Gastrocnemius medialis (tissue), 4 donors: ENCODE measurements around the gene ROM1. TPM values are rescaled to one million over a fixed set of nuclear protein-coding genes. Genes with fewer than 3 reads are reported as not detected.

Experiments
- ATAC-seq, 2 donors: fragments of 150-250 bp; one replicate each; pipeline ENCODE4 v1.9.1; 2016
- DNase-seq, 2 donors: peaks; one replicate each; pipeline ENCODE4 v3.0.0-alpha.2; 2019
- H3K27ac ChIP-seq, 4 donors: fragments of 200-600 bp; sonication (generic); 1 replicate in 1 of 4; 2 replicates in 3 of 4; pipeline ENCODE4 v1.5.1; 2016 to 2018; ENCODE audit warnings: mild to moderate bottlenecking in 2 of 4, moderate library complexity in 1 of 4
- H3K27me3 ChIP-seq, 3 donors: fragments of 200-600 bp; sonication (generic) in 2 of 3; 1 replicate in 1 of 3; 2 replicates in 2 of 3; pipeline versions ENCODE4 v1.5.1 to v1.6.0; 2016 to 2019; ENCODE audit warnings: mild to moderate bottlenecking in 1 of 3, moderate library complexity in 1 of 3
- H3K36me3 ChIP-seq, 2 donors: fragments of 200-600 bp; sonication (generic) in 1 of 2; one replicate each; pipeline ENCODE4 v1.5.1; 2017 to 2018
- H3K4me1 ChIP-seq, 2 donors: fragments of 200-600 bp; sonication (generic) in 1 of 2; one replicate each; pipeline ENCODE4 v1.5.1; 2016 to 2017; ENCODE audit warnings: mild to moderate bottlenecking in 2 of 2
- H3K4me3 ChIP-seq, 4 donors: fragments of 200-600 bp; sonication (generic) in 3 of 4; 1 replicate in 1 of 4; 2 replicates in 3 of 4; pipeline ENCODE4 v1.5.1; 2016 to 2019; ENCODE audit warnings: mild to moderate bottlenecking in 2 of 4
- H3K9me3 ChIP-seq, 3 donors: fragments of 200-600 bp; sonication (generic) in 2 of 3; 1 replicate in 1 of 3; 2 replicates in 2 of 3; pipeline ENCODE4 v1.5.1; 2016 to 2019
- POLR2A ChIP-seq, 2 donors: fragments of 450-650 bp; IDR thresholded peaks; one replicate each; pipeline ENCODE4 v1.6.1; 2017; ENCODE audit warnings: antibody characterized with exemption in 2 of 2, mild to moderate bottlenecking in 2 of 2, moderate library complexity in 2 of 2
- in situ Hi-C, 4 donors: fragments of 200-750 bp; cut with MboI; loops; one replicate each; pipeline versions ENCODE4 v1.15.0 to v1.8.0; 2017; ENCODE audit warnings: low sequenced_read_pairs in 4 of 4
- intact Hi-C: fragments of 100-400 bp; cut with DNase I; formaldehyde crosslinking; loops from one replicate; pipeline ENCODE4 v1.15.1; 2023; ENCODE audit warnings: low total_unique reads
- total RNA-seq, 4 donors: library from RNA; depleted of rRNA; stranded (reverse); fragments of >200 nt; gene quantifications; one replicate each; pipeline versions ENCODE4 v1.1.0 to v1.2.3, GENCODE V29; 2016
- TF ChIP-seq, protein P1 (sequence below), 5 experiments: fragments of 450-650 bp in 3 of 5; fragments of 200-600 bp in 2 of 5; sonication (generic) in 2 of 5; IDR thresholded peaks in 4 of 5; conservative IDR thresholded peaks in 1 of 5; 1 replicate in 4 of 5; 2 replicates in 1 of 5; pipeline ENCODE4 v1.5.1; 2016 to 2019; ENCODE audit warnings: antibody characterized with exemption in 5 of 5, mild to moderate bottlenecking in 3 of 5, moderate library complexity in 3 of 5

Gene ROM1
- total RNA-seq, 4 donors from 2014 or later: 1.6 to 3.7 (median 2.7) TPM

DNA sequence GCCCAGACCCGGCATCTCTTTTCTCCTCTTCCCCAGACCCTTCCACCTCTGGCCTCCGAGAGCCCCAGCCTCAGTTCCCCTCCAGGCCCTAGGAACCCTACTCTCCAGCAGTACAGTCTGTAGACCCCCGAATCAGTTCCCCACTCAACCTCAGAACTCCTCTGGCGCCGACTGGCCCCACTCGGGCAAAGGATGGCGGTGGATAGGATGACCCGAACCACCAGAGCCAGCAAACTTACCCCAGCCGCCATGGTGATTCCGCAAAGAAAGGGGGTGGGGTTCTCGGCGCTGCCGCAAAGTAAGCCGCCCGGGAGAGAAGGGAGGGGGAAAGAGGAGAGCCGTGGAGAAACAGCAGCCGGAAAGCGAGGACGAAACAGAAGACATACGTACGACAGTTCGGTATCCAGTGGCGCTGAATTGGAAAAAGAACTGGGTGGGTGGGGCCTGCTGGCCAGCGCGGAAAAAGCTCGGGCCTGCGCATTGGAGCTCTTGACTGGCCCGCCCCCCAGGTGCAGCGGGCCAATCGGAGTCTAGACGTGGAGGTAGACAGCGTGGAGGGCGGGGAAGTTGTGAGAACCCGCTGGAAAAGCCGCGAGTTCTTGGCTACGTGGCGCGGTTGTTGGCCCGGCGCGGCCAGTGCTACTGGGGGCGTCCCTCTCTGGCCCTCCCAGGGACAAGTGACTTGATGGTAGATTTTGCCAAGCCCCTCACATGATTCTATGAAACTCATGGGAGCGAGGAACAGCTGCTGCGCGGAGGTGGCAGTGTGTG, 39.3 kb upstream of the ROM1 start, which contains the start of gene EEF1G:
TSS of gene EEF1G (minus strand) at position 300 of the 771 bp plus-strand sequence. CDS start at position 251, 49 bp downstream.
- peak; percentile 99 to 100 for DNase-seq
- no peaks in the 10 kb centered on the region for H3K9me3 ChIP-seq
- ATAC-seq: peak; percentile 87 to 88
- H3K4me3 ChIP-seq: peak within 1 kb of the TSS; percentile 84 to 97 (median 90)
- no peaks in the 10 kb centered on the region for H3K27me3 ChIP-seq
- H3K4me1 ChIP-seq: peaks cover 50 to 59% of the 10 kb centered on the region in 2 donors
- TF ChIP-seq, protein P1, sequence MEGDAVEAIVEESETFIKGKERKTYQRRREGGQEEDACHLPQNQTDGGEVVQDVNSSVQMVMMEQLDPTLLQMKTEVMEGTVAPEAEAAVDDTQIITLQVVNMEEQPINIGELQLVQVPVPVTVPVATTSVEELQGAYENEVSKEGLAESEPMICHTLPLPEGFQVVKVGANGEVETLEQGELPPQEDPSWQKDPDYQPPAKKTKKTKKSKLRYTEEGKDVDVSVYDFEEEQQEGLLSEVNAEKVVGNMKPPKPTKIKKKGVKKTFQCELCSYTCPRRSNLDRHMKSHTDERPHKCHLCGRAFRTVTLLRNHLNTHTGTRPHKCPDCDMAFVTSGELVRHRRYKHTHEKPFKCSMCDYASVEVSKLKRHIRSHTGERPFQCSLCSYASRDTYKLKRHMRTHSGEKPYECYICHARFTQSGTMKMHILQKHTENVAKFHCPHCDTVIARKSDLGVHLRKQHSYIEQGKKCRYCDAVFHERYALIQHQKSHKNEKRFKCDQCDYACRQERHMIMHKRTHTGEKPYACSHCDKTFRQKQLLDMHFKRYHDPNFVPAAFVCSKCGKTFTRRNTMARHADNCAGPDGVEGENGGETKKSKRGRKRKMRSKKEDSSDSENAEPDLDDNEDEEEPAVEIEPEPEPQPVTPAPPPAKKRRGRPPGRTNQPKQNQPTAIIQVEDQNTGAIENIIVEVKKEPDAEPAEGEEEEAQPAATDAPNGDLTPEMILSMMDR (IDR thresholded peaks at IDR 0.05 in 4 of 5, conservative IDR thresholded peaks at IDR 0.05 in 1 of 5): peak in 1 of 5 experiments; percentile 8
- peak; percentile 72 to 88 for TF ChIP-seq POLR2A (IDR thresholded peaks at IDR 0.05)
- peak within 1 kb of the TSS; percentile 88 to 94 (median 93) for H3K27ac ChIP-seq
- intact Hi-C loops (loop anchor here (1.0 kb wide), 1 partner anchor 18 kb away; the partner anchor contains the start of gene TUT1), in situ Hi-C loops (no loop called here)
- peaks cover 0 to 56% of the 10 kb centered on the region in 2 donors for H3K36me3 ChIP-seq

DNA sequence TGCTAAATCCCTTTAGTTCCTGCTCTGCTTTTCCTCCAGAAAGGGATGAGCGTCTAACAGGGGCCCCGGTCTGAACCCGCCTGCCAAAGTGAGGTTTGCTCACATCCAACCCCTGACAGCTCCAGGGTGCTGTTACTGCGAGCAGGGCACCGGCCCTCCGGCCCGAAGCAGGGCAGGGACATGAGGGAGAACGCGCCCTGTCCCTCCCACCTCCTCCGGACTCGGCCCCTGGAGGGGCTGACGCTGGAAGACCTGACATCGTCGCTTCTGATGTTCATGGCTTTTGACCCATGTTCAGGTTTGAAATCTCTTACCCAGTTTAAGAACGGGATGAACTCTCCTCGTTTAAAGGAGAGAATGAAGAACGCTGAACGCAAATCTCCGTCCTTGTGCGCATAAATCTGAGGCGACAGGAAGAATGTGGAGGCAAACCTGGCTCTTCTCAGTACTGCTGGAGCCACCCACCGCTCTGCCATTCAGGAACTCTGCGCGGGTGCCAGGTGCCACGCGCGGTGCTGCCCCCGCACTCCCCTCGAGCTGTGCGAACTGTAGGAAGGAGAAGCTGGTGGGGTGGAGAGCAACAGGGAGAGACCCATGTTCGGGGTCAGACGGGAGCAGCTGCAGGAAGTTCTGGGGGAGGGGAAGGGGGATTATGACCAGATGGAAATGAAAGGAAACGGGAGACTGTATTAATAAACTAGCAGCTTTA, 38.5 kb upstream of the ROM1 start:
- no peak for DNase-seq
- in situ Hi-C loops: no loop called here
- H3K9me3 ChIP-seq: no peaks in the 10 kb centered on the region
- H3K36me3 ChIP-seq: peaks cover 0 to 50% of the 10 kb centered on the region in 2 donors
- H3K27ac ChIP-seq: peak overlapping the region; percentile 88 to 93 (median 90)
- peaks cover 44 to 57% of the 10 kb centered on the region in 2 donors for H3K4me1 ChIP-seq
- peak in 1 of 2 donors; percentile 24 for ATAC-seq
- TF ChIP-seq POLR2A (IDR thresholded peaks at IDR 0.05): no peak
- TF ChIP-seq, protein P1 (IDR thresholded peaks at IDR 0.05 in 4 of 5, conservative IDR thresholded peaks at IDR 0.05 in 1 of 5): no peak
- intact Hi-C loops: loop anchor here (1.0 kb wide), 1 partner anchor 17 kb away; the partner anchor contains the start of gene TUT1
- H3K4me3 ChIP-seq: peak overlapping the region; percentile 57 to 87 (median 65)
- H3K27me3 ChIP-seq: no peaks in the 10 kb centered on the region

DNA sequence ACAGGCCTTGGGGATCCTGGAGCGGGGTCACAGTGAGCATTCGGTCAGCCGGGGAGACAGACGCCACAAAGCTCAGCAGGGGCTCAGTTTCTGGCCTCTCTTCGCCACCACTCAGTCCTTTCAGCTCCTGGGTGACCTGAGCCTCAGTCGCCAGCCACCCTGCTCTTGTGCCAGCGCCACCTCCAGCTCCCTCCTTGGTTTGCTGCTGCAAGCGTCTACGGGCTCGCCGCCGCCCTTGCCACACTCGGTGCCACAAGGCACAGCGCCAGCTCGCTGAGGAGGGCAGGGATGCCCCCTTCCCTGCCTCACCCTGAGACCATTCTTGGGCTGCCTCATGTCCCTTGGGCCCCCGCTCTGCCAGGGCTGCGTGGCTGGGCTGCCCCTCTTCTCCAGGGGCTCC, 37.9 kb upstream of the ROM1 start:
- Histone ChIP-seq H3K27me3 (no peaks in the 10 kb centered on the region), H3K9me3 (no peaks in the 10 kb centered on the region), H3K27ac (peak overlapping the region; percentile 88 to 93 (median 90)), H3K4me1 (peaks cover 41 to 51% of the 10 kb centered on the region in 2 donors), H3K4me3 (peak overlapping the region; percentile 57 to 87 (median 65)), H3K36me3 (peaks cover 0 to 45% of the 10 kb centered on the region in 2 donors)
- ATAC-seq: no peak
- in situ Hi-C loops (no loop called here), intact Hi-C loops (no loop called here)
- DNase-seq: peak in 1 of 2 donors; percentile 53
- TF ChIP-seq, protein P1 (IDR thresholded peaks at IDR 0.05 in 4 of 5, conservative IDR thresholded peaks at IDR 0.05 in 1 of 5): no peak
- no peak for TF ChIP-seq POLR2A (IDR thresholded peaks at IDR 0.05)

DNA sequence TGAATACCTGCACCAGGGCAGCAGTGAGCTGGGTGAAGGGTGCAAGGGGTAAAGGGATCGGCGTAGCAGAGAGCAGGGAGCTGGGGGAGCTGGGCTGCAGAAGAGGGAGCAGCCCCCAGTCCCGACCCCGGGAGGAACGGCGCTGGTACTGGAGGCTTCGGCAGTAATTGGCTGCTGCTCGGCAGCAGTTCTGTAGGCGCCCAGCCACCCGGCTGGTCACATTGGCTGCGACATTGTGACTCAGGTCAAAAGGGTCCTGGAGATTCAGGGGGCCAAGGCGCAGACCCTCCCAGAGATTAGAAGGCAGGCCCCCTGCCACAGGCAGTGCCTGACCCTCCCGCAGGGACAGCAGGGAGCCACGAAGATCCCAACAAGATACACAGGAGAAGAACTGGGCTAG, 37.2 kb upstream of the ROM1 start:
- Histone ChIP-seq H3K4me3 (peak overlapping the region in 2 of 4 donors; percentile 7 to 57), H3K27ac (peak overlapping the region; percentile 56 to 93 (median 90)), H3K4me1 (peaks cover 36 to 45% of the 10 kb centered on the region in 2 donors), H3K36me3 (peaks cover 0 to 41% of the 10 kb centered on the region in 2 donors), H3K27me3 (no peaks in the 10 kb centered on the region), H3K9me3 (no peaks in the 10 kb centered on the region)
- no peak for ATAC-seq
- no peak for DNase-seq
- in situ Hi-C loops: no loop called here
- TF ChIP-seq, protein P1 (IDR thresholded peaks at IDR 0.05 in 4 of 5, conservative IDR thresholded peaks at IDR 0.05 in 1 of 5): no peak
- TF ChIP-seq POLR2A (IDR thresholded peaks at IDR 0.05): no peak
- intact Hi-C loops: no loop called here
